Measurements from ENCODE around the gene GNLY.
A peak's percentile ranks its signal among the peaks of the same experiment; 100 is the strongest.

The GNLY gene

GRCh38 chr2:85728883-85729824 is 35.0 kb downstream of the GNLY start:
- peak; percentile 91 for DNase-seq (ENCODE audit: low spot score)

DNA sequence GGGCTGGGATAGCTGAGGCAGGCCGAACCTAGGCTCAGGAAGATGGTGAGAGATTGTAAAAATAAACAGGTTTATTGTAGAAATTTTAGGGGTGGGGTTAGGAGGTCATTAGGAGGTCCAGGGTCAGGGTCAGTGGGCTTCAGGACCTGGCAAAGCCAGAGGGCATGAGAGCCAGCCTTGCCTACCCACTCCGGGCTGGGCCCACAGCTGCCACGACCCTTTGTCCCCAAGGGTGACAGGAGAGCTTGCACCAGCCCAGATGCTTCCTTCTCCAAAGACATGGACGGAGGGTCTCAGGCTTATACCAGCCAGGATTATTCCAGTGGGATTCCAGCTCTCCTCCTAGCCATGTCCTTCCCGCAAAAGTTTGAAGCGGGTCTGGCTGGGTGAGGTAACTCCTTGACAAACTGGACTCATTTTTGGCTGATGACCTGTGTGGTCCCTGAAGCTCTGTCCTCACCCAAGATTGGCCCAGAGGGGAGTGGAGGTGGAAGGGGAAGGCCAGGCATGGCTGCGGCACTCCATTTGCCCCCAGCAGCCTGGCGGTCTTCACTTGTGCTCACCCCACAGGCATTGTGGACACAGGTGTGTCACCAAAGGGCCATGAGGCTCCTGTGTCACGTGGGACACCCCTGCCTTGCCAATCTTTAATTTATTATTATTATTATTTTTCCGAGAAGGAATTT is 35.8 kb downstream of the GNLY start:
- DNase-seq (ENCODE audit: low spot score) = no peak

- DNase-seq (ENCODE audit: low spot score) = no peak
These were observed 36.6 kb downstream of the GNLY start for GRCh38 chr2:85730686-85731230.

GRCh38 chr2:85731606-85732005 is 37.4 kb downstream of the GNLY start:
- DNase-seq (ENCODE audit: low spot score) = no peak

DNA sequence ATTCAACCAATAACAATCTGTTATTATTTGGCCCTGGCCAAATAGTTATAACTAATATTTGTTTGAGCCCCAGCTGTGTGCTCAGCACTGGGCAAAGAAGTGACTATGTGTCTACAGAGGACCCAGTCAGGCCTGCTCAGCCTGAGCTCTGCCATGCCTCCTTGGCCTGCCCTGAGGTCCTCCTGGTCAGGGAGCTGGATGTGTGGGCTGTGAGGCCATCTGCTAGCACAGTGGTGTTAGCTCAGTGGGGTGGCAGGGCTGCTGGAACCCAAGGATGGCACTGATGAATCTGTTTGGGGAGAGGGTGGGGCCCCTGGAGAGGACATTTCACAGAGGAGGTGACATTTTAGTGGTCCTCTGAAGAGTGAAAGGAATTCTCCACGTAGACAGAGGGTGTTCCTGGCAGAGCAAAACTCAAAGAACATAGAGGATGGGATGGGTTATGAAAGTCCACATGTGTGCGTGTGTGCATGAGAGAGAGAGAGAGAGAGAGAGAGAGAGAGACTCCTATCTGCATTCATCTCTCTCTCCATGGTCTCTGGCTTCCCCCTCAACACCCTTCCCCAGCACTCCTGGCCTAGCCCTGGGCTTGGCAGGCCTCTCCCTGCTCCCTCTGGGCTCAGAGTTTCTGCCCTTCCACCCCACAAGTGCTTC is 38.4 kb downstream of the GNLY start:
- DNase-seq (ENCODE audit: low spot score) = no peak

- DNase-seq (ENCODE audit: low spot score) = peak; percentile 51
These were observed 39.2 kb downstream of the GNLY start for GRCh38 chr2:85733121-85733960.

GRCh38 chr2:85734015-85734414 is 39.9 kb downstream of the GNLY start:
- no peak for DNase-seq (ENCODE audit: low spot score)

GRCh38 chr2:85734942-85735608 is 40.9 kb downstream of the GNLY start:
- no peak for DNase-seq (ENCODE audit: low spot score)

GRCh38 chr2:85735691-85736090 is 41.5 kb downstream of the GNLY start:
- no peak for DNase-seq (ENCODE audit: low spot score)

DNA sequence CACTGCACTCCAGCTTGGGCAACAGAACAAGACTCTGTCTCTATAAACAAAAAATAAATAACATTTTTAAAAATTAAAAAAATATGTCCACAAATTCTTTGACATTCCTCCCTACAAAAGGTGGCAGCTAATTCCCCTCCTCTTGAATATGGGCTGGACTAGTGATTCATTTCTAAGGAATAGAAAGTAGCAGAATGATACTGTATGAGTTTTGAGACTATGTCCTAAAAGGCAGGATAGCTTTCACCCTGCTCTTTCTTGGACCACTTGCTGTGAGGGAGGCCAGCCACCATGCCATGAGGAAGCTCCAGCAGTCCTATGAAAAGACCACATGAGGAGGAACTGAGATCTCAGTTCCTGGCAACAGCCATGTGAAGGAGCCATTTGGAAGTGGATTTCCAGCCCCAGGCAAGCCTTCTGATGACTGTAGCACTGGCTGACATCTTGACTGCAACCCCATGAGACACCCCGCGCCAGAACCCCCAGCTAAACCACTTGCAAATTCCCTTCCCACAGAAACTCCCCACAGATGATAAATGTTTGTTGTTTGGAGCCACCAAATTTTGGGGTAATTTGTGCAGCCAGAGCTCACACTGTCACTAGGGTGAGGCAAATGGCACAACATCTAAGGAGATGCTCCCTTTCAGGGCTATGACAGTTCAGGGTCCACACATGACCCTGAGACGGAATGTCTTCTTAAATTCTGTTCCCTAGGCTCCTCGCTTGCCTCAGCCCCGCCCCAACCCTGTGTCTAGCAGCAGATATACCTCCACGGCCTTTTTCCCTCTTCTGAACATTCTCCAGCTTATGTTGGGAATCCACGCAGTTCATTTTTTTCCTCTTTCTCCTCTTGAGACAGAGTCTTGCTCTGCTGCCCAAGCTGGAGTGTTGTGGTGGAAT is 42.5 kb downstream of the GNLY start:
- DNase-seq (ENCODE audit: low spot score) = no peak

- peak; percentile 93 for DNase-seq (ENCODE audit: low spot score)
These were observed 43.3 kb downstream of the GNLY start for GRCh38 chr2:85737481-85737880.

DNA sequence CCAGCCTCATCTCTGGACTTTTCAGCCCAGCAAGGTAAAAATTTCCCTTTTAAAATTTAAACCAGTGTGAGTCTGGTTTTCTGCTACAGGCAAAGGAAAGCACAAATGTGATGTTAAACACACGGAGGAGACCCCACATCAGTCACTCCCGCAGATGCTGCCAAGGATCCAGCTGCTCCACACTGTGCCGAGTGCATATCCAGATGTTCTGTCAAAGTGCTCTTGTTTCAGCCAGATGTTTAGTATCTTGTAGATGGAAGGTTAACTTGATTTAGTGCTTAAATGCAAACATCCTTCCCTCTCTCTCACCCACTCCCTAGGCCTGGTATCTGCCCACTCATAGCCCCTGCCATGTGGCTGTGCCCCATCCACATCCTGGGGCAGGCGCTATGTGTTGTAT is 43.8 kb downstream of the GNLY start:
- no peak for DNase-seq (ENCODE audit: low spot score)

GRCh38 chr2:85740193-85740592 is 46.0 kb downstream of the GNLY start:
- DNase-seq (ENCODE audit: low spot score) = no peak

GRCh38 chr2:85741211-85741832 is 47.2 kb downstream of the GNLY start:
- no peak for DNase-seq (ENCODE audit: low spot score)

DNA sequence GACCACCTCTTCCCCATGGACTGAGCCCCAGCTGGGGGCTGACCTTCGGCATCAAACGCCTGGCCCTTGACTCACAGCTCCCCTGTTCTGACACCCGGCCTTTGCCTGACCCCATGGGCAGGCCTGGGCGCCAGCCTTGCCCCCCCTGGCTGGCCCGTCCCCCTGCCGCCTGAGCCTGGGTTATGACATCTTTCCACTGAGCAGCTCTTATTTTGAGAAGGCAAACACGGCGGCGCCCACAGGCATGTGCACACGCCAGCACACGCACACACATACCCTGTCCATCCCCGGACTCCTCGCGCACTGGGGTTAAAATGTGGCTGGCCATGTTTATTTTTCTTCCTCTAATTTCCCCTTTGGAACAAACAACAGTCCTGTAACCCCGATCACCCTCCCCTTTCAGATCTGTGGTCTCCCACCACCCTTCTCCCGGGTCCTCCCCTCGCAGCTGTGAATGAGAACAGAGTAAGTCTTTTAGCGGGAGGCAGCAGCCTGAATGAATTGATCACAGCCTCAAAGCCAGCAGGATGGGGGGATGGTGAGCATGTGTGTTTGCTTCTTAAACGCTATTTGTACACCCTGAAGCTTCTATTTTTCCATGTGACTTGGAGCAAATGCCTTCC is 47.8 kb downstream of the GNLY start:
- peak; percentile 88 for DNase-seq (ENCODE audit: low spot score)

GRCh38 chr2:85743304-85743978 is 49.3 kb downstream of the GNLY start:
- DNase-seq (ENCODE audit: low spot score) = peak; percentile 43

GRCh38 chr2:85744055-85744454 is 49.9 kb downstream of the GNLY start:
- DNase-seq (ENCODE audit: low spot score) = no peak
